ENCODE results near the gene OLFM2. TPM values are rescaled to one million over a fixed set of nuclear protein-coding genes. Genes with fewer than 3 reads are reported as not detected.

The OLFM2 gene
- total and polyA plus RNA-seq, 12 donors: 0.30 to 8.0 (median 1.4) TPM

- Histone ChIP-seq H3K9me3 (no peaks in the 10 kb centered on the region), H3K27me3 (peaks cover 0 to 13% (median 0%) of the 10 kb centered on the region in 7 donors), H3K4me3 (no peak overlapping the region), H3K4me1 (no peaks in the 10 kb centered on the region), H3K36me3 (no peaks in the 10 kb centered on the region), H3K27ac (no peak overlapping the region)
- whole genome bisulfite sequencing, 2 donors: 77 to 78% methylated on average over 12 of the region's 12 CpGs
- intact Hi-C loops (cut with DNase I): no loop called here
- TF ChIP-seq CTCF (IDR thresholded peaks at IDR 0.05): no peak
- ATAC-seq (no peak), DNase-seq (no peak)
Observed at GRCh38 chr19:9883764-9884163, 52.6 kb downstream of the OLFM2 start.

GRCh38 chr19:9883231-9883758, 53.0 kb downstream of the OLFM2 start:
- Histone ChIP-seq H3K36me3 (no peaks in the 10 kb centered on the region), H3K27me3 (peaks cover 0 to 16% (median 0%) of the 10 kb centered on the region in 7 donors), H3K4me3 (no peak overlapping the region), H3K9me3 (no peaks in the 10 kb centered on the region), H3K27ac (no peak overlapping the region), H3K4me1 (no peaks in the 10 kb centered on the region)
- intact Hi-C loops (cut with DNase I): no loop called here
- no peak for DNase-seq
- WGBS, 2 donors: 52 to 55% methylated on average over 10 of the region's 10 CpGs
- TF ChIP-seq CTCF (IDR thresholded peaks at IDR 0.05): no peak
- ATAC-seq: no peak

- Histone ChIP-seq H3K36me3 (no peaks in the 10 kb centered on the region), H3K27ac (no peak overlapping the region), H3K4me1 (no peaks in the 10 kb centered on the region), H3K27me3 (peaks cover 0 to 21% (median 0%) of the 10 kb centered on the region in 7 donors), H3K4me3 (no peak overlapping the region), H3K9me3 (peaks cover 0 to 7% (median 0%) of the 10 kb centered on the region in 11 donors)
- 75 to 89% methylated on average over 9 of the region's 9 CpGs for WGBS, 2 donors
- no peak for ATAC-seq
- no peak for TF ChIP-seq CTCF (IDR thresholded peaks at IDR 0.05)
- DNase-seq: no peak
- intact Hi-C loops (cut with DNase I): no loop called here
Observed at GRCh38 chr19:9881720-9882119, 54.6 kb downstream of the OLFM2 start.

GRCh38 chr19:9878511-9879196, 57.7 kb downstream of the OLFM2 start:
- Histone ChIP-seq H3K27me3 (peaks cover 0 to 18% (median 4%) of the 10 kb centered on the region in 7 donors), H3K4me3 (no peak overlapping the region), H3K36me3 (no peaks in the 10 kb centered on the region), H3K27ac (no peak overlapping the region), H3K9me3 (peaks cover 0 to 7% (median 0%) of the 10 kb centered on the region in 11 donors), H3K4me1 (no peaks in the 10 kb centered on the region)
- WGBS, 2 donors: 53 to 56% methylated on average over 11 of the region's 11 CpGs
- ATAC-seq (no peak), DNase-seq (no peak)
- intact Hi-C loops (cut with DNase I): no loop called here
- no peak for TF ChIP-seq CTCF (IDR thresholded peaks at IDR 0.05)
